ENCODE data around the gene CRELD2.

The CRELD2 gene

DNA sequence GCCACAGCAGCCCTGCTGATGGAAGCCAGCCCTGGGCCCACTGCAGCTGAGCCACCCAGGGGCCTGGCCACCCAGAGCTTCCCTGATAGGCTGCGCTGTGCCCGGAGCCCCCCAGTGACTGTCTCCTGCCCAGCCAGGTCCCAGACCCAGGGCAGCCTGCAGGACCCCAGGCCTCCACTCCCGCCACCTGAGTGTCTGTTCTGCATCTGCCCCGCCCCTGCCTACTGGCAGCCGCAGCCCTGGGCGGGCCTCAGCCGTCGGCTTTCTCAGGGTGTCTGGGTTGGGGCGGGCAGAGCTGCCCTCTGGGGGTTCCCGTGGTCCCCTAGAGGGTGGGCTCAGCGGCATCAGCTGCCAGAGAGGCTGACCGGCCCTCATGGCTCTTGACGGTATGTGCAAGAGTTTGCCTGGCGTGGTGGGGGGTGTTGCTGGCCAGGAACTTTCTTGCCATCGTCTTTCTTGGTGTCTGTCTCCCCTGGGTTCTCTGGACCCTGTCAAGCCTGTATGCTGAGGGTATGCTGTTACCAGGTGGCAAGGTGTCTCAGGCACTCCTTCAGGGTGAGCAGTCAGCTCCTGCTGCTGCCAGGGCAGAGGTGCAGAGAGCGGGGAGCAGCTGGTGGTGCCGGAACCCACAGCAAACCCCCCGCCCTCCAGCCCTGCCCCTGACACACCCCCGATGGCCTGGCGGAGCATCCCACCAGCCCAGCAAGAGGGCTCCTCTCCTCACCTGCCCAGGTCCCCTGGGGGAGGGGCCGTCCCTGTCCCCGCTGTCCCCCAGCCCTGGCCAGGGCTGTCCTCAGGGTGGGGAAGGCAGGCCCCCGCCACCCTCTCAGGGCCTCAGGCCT, 29.9 kb downstream of the CRELD2 start:
- no peak for DNase-seq

- no peak for DNase-seq
Observed at GRCh38 chr22:49948958-49949913, 30.8 kb downstream of the CRELD2 start.

GRCh38 chr22:49949914-49950292, 31.5 kb downstream of the CRELD2 start:
- DNase-seq, result no peak

GRCh38 chr22:49950396-49950994, 32.1 kb downstream of the CRELD2 start:
- DNase-seq, result no peak

GRCh38 chr22:49951000-49951677, 32.7 kb downstream of the CRELD2 start:
- no peak for DNase-seq

- no peak for DNase-seq
Observed at GRCh38 chr22:49951678-49951985, 33.2 kb downstream of the CRELD2 start.

GRCh38 chr22:49951986-49952896, 33.8 kb downstream of the CRELD2 start:
- DNase-seq, result no peak

DNA sequence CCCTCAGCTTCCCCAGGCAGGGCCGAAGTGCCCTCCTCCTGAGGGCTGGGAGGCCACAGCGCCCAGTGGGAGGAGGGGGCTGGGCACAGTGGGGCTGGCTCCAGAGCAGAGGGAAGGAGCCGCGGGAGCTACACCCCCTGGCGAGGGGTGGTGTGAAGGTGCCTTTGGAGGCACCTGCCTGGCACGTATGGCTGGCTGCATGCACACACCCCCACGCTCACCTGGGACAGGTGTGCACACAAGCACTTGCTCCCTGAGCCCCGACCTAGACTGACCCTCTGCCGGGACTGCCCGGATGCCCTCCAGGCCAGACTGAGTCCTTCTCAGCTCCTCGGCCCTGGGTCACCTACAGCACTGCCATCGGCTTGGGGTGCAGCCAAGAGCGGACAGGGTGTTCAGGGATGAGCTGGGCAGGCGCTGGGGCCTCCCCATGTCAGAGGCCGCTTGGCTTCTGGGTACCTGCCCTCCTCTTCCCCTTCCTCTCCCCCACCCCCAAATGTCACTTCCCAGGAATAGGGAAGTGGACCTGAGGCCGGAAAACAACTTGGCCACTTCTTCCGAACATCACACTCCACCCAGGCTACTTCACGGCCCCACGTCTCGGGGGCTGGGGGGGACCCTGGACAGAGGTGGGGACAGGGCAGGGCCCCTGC, 34.7 kb downstream of the CRELD2 start:
- no peak for DNase-seq

DNA sequence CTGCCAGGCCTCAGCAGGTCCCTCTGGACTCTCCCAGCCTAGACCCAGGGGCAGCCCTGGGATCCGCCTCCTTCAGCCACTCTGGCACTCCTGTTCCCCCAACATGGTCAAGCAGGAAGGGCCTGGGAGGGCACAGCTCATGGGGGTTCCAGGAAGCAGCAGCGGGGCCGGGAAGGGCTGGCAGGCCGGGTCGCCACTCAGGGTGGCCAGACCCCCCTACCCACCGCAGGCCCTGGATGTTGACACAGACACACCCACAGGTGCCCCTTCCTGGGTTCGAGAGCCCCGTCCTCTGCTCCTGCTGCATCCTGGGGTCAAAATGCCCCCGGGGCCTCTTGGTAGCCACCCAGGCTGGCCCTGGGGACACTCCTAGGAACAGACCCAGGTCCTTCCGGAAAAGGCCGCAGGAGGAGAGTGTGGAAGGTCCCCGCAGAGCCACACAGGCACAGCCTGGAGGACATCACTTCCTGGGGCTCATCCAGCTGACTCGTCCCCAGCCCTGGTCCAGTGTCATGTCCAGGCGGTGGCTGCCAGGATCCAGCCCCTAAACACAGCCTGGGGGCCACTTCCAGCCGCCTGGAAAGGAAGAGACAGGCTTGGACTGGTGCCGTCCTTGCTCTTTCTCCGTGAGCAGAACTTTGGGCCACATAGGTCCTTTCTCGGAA, 35.4 kb downstream of the CRELD2 start:
- no peak for DNase-seq

GRCh38 chr22:49954354-49954753, 35.9 kb downstream of the CRELD2 start:
- no peak for DNase-seq

- DNase-seq, result no peak
Observed at GRCh38 chr22:49954991-49955580, 36.7 kb downstream of the CRELD2 start.

- DNase-seq, result no peak
Observed at GRCh38 chr22:49955581-49956417, 37.4 kb downstream of the CRELD2 start.

GRCh38 chr22:49956418-49956770, 38.0 kb downstream of the CRELD2 start:
- DNase-seq, result no peak

DNA sequence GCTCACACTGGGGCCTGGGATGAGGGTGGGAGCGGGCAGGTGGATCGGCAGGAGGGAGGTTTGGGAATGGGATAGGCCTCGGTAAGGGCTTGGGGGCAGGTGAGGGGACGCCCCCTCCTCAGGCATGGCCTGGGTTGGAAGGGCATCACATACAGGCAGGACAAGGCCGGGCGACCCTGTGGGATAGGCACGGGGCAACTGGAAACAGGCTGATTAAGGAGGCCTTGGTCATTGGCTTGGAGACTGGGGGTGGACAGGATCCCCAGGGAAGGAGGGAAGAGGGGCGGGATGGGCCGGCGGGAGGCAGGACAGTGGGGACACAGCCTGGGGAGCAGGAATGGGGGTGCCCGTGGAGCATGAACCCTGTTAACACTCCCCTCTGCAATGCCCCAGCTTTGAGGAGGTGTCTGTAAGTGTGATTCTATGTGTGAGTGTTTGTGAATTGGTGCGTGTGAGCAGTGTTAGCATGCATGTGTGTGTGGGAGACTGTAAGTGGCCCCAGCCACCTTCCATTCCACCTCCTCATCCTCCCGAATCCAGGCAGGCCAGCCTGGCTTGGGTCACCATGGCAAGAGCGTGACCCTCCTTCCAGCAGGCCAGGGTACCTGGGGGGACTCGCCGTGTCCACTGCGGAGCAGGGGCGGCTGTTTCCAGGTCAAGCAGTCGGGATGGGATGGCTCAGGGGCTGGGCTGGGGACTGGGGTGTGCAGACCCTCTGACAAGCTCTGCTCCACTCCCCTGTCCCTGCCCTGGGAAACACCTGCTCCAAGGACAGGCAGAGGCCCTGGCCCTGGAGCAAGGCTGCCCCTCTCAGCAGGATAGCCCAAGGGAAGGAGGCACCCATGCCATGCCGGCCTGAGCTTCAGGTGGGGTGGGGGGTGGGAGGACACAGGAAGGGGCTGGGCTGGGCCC, 38.7 kb downstream of the CRELD2 start:
- DNase-seq, result no peak

GRCh38 chr22:49957826-49958365, 39.5 kb downstream of the CRELD2 start:
- DNase-seq, result no peak

- DNase-seq, result no peak
Observed at GRCh38 chr22:49958366-49958921, 40.0 kb downstream of the CRELD2 start.

- no peak for DNase-seq
Observed at GRCh38 chr22:49958931-49959781, 40.7 kb downstream of the CRELD2 start.

All from T-helper 2 cell (primary cell).